H1 (cell line): ENCODE data around the gene NPNT.

Experiments
- ATF2 ChIP-seq: IDR thresholded peaks from 2 replicates; pipeline ENCODE4 v1.6.1; 2012; ENCODE audit warnings: low read length, inconsistent platforms
- ATF3 ChIP-seq: IDR thresholded peaks from 2 replicates; pipeline ENCODE4 v1.6.1; 2011; ENCODE audit warnings: low read depth, mild to moderate bottlenecking, low read length; ENCODE audit not compliant: insufficient read depth
- CEBPB ChIP-seq: IDR thresholded peaks from 2 replicates; pipeline ENCODE4 v1.6.1; 2012; ENCODE audit warnings: low read depth, low read length
- CTCF ChIP-seq, 3 experiments: IDR thresholded peaks; 1 replicate in 2 of 3; 2 replicates in 1 of 3; pipeline versions ENCODE4 v1.5.1 to v1.6.1; 2011; ENCODE audit warnings: low read length in 3 of 3, mild to moderate bottlenecking in 3 of 3, inconsistent platforms in 2 of 3, low read depth in 1 of 3, moderate library complexity in 1 of 3; ENCODE audit not compliant: insufficient read depth in 1 of 3; ENCODE audit errors: control extremely low read depth in 1 of 3
- EP300 ChIP-seq, 2 experiments: IDR thresholded peaks; 1 replicate in 1 of 2; 2 replicates in 1 of 2; pipeline ENCODE4 v1.6.1; 2011 to 2012; ENCODE audit warnings: low read depth in 2 of 2, low read length in 2 of 2, mild to moderate bottlenecking in 2 of 2, borderline replicate concordance in 1 of 2, inconsistent platforms in 1 of 2, moderate library complexity in 1 of 2
- EZH2 ChIP-seq: fragments of 200-600 bp; sonication (generic); IDR thresholded peaks from 2 replicates; pipeline ENCODE4 v1.7.1; 2012; ENCODE audit warnings: low read depth, mild to moderate bottlenecking, moderate library complexity, low read length, inconsistent platforms; ENCODE audit not compliant: severe bottlenecking
- FOSL1 ChIP-seq: IDR thresholded peaks from 2 replicates; pipeline ENCODE4 v1.6.1; 2011; ENCODE audit warnings: mild to moderate bottlenecking, low read depth, low read length, moderate library complexity; ENCODE audit not compliant: insufficient read depth
- MAFK ChIP-seq: IDR thresholded peaks from 2 replicates; pipeline ENCODE4 v1.6.1; 2012; ENCODE audit warnings: low read depth, mild to moderate bottlenecking, improper control_type of control experiment, low read length
- POLR2AphosphoS5 ChIP-seq: IDR thresholded peaks from 2 replicates; pipeline ENCODE4 v1.6.1; 2011; ENCODE audit warnings: low read depth, low read length
- RFX5 ChIP-seq: IDR thresholded peaks from 2 replicates; pipeline ENCODE4 v1.6.1; 2011; ENCODE audit warnings: low read depth, low read length, improper control_type of control experiment, borderline replicate concordance
- SIX5 ChIP-seq: IDR thresholded peaks from 2 replicates; pipeline ENCODE4 v1.6.1; 2011; ENCODE audit warnings: mild to moderate bottlenecking, low read depth, low read length
- SP1 ChIP-seq: IDR thresholded peaks from 2 replicates; pipeline ENCODE4 v1.6.1; 2011; ENCODE audit warnings: low read depth, low read length
- TAF1 ChIP-seq: IDR thresholded peaks from 2 replicates; pipeline ENCODE4 v1.6.1; 2011; ENCODE audit warnings: mild to moderate bottlenecking, low read depth, low read length

GRCh38 chr4:105951198-105951597 is 55.9 kb downstream of the NPNT start:
- no peak for TF ChIP-seq CTCF (IDR thresholded peaks at IDR 0.05; ENCODE audit: control extremely low read depth in 1 of 3, insufficient read depth in 1 of 3, low read depth in 1 of 3, low read length in 3 of 3)
- TF ChIP-seq POLR2AphosphoS5 = no peak
- no peak for TF ChIP-seq SP1
- no peak for TF ChIP-seq SIX5
- TF ChIP-seq FOSL1 = no peak
- TF ChIP-seq ATF2 = no peak
- no peak for TF ChIP-seq MAFK
- TF ChIP-seq EP300 (IDR thresholded peaks at IDR 0.05; ENCODE audit: borderline replicate concordance in 1 of 2, low read depth in 2 of 2, low read length in 2 of 2) = no peak
- peak; percentile 93 for TF ChIP-seq CEBPB
- no peak for TF ChIP-seq ATF3
- TF ChIP-seq EZH2 = no peak
- TF ChIP-seq TAF1 = no peak
- TF ChIP-seq RFX5 = no peak
